NCI-H128 (cell line): ENCODE data around the gene NDUFAF8.

ENCODE experiments used
- DNase-seq: peaks from one replicate; lab custom pipeline; 2025; ENCODE audit not compliant: unreplicated experiment; lab: John Stamatoyannopoulos, UW

The NDUFAF8 gene

DNA sequence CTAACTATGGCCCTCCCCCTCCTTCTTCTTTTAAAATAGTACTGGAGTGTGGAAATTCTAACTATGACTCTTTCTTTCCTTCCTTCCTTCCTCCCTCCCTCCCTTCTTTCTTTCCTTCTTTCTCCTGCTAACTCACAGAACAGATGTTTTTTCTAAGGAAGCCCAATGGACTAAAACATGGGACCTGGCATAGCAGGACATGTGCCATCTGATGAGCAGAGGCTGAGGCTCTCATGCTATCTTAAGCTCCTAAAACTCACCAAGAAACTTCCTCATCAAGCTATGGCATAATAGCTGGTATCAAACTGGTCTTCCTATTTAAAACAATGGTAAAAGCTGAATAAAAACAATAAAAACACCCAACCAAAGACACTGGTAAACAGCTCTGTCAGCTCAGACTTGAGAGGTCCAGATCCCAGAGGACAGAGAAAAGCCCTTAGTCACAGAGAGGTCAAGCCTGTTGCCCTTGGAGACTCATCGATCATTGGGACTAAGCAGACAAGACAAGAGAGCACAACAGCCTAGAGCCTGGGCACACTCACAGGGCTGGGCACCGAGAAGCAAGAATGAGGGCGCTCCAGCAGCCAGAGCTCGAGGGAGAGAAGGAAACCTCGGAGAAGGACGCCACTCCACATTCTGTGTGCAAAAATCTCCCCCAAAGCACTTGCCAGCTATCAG, 28.4 kb downstream of the NDUFAF8 start:
- no peak for DNase-seq

DNA sequence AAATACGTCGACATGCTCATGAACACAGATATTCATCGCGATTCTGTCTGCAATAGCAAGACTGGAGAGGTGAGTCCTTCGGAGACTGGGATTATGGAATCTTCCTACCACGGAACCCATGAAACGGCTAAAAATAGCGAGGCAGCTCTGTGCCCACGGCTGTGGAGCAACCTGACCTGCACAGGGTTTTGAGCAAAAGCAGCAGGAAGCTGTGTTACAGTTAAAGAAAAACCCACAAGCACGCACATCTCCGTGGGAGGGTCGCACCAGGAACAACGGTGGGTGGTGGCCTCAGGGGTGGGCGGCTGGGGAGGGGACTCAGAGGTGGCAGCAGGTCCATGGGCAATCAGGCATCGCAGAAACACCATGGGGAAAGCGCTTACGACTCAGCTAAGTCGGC, 31.2 kb downstream of the NDUFAF8 start:
- no peak for DNase-seq

DNA sequence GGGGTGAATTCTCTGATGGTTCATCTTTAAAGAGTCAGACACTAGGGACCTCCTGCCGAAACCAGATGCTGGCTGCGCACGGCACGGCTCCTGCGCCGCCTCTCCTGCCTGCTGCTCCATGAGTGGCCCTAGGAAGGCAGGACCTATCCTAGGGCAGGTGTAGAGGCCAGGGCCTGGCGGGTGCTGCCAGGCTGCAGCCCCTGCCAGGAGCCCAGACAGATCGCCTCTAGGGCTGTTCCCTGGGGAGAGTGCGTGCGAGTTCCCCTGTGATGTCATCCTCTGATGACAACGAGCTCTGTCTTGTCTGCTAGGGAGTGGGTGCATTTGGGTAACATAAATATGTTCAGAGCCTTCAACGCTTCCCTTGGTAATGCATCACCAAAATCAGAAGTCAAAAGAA, 32.1 kb downstream of the NDUFAF8 start:
- DNase-seq = no peak

GRCh38 chr17:81272616-81273015, 33.5 kb downstream of the NDUFAF8 start:
- no peak for DNase-seq

DNA sequence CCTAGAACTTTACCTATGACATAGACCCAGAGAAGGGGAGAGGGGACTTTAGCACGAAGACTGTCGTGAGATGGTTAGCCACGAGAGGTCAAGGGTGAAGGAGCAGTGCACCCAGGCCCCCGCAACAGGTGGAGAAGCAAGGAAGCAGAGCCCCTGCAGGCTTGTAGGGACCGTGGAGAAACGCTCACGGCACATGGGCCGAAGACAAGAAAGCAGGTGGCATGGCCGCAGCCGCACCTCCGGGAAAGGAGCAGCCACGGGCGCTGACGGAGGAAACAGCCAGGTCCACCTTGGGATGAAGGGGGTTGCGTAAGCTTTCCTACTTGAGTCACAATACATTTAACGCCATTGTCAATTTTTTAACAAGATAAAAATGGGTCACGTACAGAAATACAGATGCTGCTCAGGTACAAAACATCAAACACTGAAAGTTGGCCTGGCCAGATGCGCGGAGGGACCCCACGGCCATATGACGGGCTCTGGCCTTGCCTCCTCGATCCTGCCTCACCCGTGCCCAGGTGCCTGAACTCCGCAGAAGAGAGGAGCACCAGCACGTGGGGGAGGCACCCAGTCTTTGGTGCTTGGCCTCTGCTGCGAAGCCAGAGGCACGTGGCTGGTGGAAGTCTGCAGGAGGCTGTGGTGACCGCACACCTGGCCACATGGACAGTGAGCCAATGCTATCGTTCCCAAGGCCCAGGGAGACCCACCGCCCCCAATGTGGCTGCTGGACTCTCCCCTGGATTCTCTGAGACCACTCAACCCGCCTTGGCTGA, 34.8 kb downstream of the NDUFAF8 start:
- DNase-seq = no peak

- no peak for DNase-seq
Observed at GRCh38 chr17:81274471-81274855, 35.3 kb downstream of the NDUFAF8 start.

- DNase-seq = no peak
Observed at GRCh38 chr17:81276781-81277180, 37.7 kb downstream of the NDUFAF8 start.

- no peak for DNase-seq
Observed at GRCh38 chr17:81277421-81277820, 38.3 kb downstream of the NDUFAF8 start.

GRCh38 chr17:81277946-81278693, 39.0 kb downstream of the NDUFAF8 start:
- DNase-seq = no peak

DNA sequence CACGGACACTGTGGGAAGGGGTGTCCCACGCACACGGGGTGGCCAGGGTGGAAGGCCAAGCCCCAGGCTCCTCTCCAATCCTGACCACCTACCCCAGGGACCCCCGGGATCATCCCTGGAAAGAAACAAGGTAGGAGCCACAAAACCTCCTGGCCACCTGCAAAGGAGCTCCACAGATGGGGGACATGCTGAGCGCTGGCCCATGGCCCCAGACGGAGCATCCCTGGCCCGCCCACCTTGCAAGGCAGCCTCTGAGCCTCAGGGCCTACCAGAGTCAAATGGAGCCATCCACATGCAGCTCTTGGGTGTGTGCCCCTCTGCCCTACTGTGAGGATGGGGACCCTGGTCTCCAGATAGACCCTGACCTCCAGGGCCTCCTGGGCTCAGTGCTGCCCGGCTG, 39.7 kb downstream of the NDUFAF8 start:
- DNase-seq = no peak

- DNase-seq = no peak
Observed at GRCh38 chr17:81279278-81280275, 40.5 kb downstream of the NDUFAF8 start.

DNA sequence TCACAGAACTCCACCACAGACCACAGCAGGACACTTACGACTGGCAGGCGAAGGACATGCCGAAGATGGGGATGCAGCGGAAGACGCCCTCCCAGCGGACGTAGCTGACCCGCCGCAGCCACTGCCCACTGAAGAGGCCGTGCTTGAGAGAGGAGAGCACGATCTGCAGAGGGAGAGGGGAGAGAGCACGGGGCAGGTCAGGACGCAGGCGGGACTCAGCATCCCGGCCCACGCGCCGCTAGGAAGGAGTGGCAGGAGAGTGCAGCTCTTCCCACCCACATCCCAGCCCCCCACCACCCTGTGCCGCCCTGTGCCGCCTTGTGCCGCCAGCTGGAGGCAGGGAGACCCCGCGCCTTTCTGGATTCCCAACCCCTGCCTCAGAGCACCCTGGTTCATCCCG, 41.5 kb downstream of the NDUFAF8 start:
- DNase-seq = no peak

DNA sequence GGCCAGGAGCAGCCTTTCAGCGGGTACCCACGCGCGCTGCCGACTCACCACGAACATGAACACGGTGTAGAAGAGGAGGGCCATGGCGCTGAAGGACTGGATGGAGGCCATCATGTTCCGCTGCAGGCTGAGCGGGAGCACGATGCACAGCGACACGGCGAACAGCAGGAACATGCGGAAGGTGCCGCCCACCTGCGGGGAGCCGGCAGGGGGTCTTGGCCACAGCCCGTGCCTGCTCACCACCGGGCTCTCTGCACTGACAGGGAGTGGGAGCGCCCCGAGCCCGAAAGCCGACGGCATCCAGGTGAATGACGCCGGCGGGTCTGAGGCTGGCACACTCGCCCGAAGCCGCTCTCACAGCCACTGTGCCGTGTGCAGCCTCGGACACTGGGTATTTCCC, 43.0 kb downstream of the NDUFAF8 start:
- DNase-seq = no peak

- DNase-seq = no peak
Observed at GRCh38 chr17:81282876-81283275, 43.8 kb downstream of the NDUFAF8 start.

DNA sequence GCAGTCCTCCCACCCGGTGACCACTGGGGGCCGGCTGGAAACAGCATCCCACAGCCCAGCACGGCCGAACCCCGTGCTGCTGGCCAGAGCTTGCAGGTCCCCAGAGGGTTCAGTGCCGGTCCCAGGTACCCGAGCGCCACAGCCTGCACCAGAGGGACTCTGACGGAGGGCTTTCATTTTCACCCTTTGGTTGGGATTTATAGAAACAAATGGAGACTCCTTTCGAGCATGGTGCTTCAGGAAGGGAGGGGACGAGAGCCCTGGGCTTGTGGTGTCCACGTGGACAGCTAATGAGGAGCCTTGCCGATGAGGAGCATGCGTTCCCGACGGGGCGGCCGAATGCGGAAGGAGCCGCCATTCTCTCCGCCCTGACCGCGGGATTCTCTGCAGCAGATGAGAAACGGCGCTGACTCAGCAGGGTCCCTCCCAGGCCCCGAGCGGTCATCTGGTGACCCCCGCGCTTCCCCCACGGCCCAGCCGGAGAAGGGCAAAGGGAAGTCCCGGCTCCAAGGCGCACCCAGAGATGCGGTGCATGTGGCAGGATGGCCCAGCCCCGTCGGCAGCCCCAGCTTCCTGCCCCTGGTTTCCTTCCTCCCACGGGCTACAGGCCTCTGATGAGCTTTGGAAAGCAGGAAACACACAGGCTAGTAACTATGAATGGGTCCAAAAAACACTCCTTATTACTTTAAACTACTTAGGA, 46.2 kb downstream of the NDUFAF8 start:
- no peak for DNase-seq

GRCh38 chr17:81285894-81286293, 46.8 kb downstream of the NDUFAF8 start:
- no peak for DNase-seq

DNA sequence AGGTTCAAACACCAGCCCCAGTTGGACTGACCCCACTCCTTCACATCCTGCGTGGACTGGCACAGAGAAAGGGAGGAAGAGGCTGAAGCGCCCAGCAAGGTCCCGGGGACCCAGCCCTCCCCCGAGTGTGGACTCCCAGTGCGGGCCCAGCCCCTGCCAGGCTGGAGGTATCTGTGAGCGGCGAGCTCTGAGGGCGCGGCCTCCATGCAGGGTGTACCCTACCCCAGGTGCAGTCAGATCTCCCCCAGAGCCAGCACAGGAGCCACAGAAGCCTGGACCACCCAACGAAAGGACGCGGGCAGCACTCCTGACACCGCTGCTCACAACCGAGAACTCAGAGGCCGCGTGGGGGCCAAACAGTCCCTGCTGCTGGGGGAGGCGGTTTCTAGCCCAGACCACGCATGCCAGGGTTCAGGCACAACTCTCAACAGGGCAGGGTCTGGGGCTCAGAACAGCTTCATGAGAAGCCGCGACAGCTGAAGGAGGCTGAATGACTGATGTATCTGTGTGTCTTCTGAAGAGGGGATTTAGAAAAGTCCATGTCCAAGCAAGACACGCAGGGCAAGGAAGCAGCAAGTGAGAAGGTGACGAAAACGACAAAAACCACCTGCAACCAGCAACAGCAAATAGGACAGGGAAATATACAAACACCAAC, 47.5 kb downstream of the NDUFAF8 start:
- no peak for DNase-seq

- DNase-seq = no peak
Observed at GRCh38 chr17:81287152-81287551, 48.0 kb downstream of the NDUFAF8 start.

- no peak for DNase-seq
Observed at GRCh38 chr17:81287741-81288430, 48.8 kb downstream of the NDUFAF8 start.
